ENCODE data around the gene EXOC3. TPM values are rescaled to one million over a fixed set of nuclear protein-coding genes. Genes with fewer than 3 reads are reported as not detected.

The EXOC3 gene
- total RNA-seq, 1 donor, result 31.8 TPM

GRCh38 chr5:510521-510920, 67.5 kb downstream of the EXOC3 start:
- Histone ChIP-seq H3K27me3 (ENCODE audit: insufficient read depth, low read length) (no peaks in the 10 kb centered on the region), H3K4me3 (ENCODE audit: low read length) (no peak overlapping the region), H3K9me3 (ENCODE audit: low read depth, low read length) (no peaks in the 10 kb centered on the region), H3K4me1 (ENCODE audit: insufficient read depth, low read length) (no peaks in the 10 kb centered on the region)

DNA sequence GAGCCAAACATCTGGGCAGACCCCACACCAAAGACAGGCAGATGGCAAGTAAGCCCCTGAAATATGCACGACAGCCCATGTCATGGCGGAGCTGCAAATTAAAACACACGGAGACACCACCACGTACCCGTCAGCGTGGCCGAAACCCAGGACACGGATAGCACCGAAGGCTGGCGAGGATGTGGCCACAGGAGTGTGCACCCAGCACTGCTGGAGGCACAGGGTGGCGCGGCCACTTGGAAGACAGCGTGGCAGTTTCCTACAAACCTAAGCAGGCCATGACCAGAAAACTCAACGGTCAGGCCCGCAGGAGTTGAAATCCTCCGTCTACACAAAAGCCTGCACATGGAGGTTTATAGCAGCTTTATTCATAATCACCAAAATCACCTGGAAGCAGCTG, 68.5 kb downstream of the EXOC3 start:
- Histone ChIP-seq H3K4me3 (ENCODE audit: low read length) (no peak overlapping the region), H3K9me3 (ENCODE audit: low read depth, low read length) (no peaks in the 10 kb centered on the region), H3K27me3 (ENCODE audit: insufficient read depth, low read length) (no peaks in the 10 kb centered on the region), H3K4me1 (ENCODE audit: insufficient read depth, low read length) (no peaks in the 10 kb centered on the region)

- no peak overlapping the region for H3K4me3 ChIP-seq (ENCODE audit: low read length)
- no peaks in the 10 kb centered on the region for H3K27me3 ChIP-seq (ENCODE audit: insufficient read depth, low read length)
- no peaks in the 10 kb centered on the region for H3K9me3 ChIP-seq (ENCODE audit: low read depth, low read length)
- H3K4me1 ChIP-seq (ENCODE audit: insufficient read depth, low read length), result no peaks in the 10 kb centered on the region
These were observed 70.5 kb downstream of the EXOC3 start for GRCh38 chr5:513216-514100.

- Histone ChIP-seq H3K4me1 (ENCODE audit: insufficient read depth, low read length) (no peaks in the 10 kb centered on the region), H3K27me3 (ENCODE audit: insufficient read depth, low read length) (no peaks in the 10 kb centered on the region), H3K9me3 (ENCODE audit: low read depth, low read length) (no peaks in the 10 kb centered on the region), H3K4me3 (ENCODE audit: low read length) (no peak overlapping the region)
These were observed 71.1 kb downstream of the EXOC3 start for GRCh38 chr5:514101-514485.

GRCh38 chr5:514673-515072, 71.7 kb downstream of the EXOC3 start:
- no peak overlapping the region for H3K4me3 ChIP-seq (ENCODE audit: low read length)
- H3K27me3 ChIP-seq (ENCODE audit: insufficient read depth, low read length), result no peaks in the 10 kb centered on the region

GRCh38 chr5:515273-515836, 72.4 kb downstream of the EXOC3 start:
- H3K9me3 ChIP-seq (ENCODE audit: low read depth, low read length), result no peaks in the 10 kb centered on the region
- no peaks in the 10 kb centered on the region for H3K4me1 ChIP-seq (ENCODE audit: insufficient read depth, low read length)
- H3K27me3 ChIP-seq (ENCODE audit: insufficient read depth, low read length), result no peaks in the 10 kb centered on the region
- H3K4me3 ChIP-seq (ENCODE audit: low read length), result no peak overlapping the region

More at GRCh38 chr5:514673-515072, 71.7 kb downstream of the EXOC3 start:
- no peaks in the 10 kb centered on the region for H3K4me1 ChIP-seq (ENCODE audit: insufficient read depth, low read length)
- H3K9me3 ChIP-seq (ENCODE audit: low read depth, low read length), result no peaks in the 10 kb centered on the region

DNA sequence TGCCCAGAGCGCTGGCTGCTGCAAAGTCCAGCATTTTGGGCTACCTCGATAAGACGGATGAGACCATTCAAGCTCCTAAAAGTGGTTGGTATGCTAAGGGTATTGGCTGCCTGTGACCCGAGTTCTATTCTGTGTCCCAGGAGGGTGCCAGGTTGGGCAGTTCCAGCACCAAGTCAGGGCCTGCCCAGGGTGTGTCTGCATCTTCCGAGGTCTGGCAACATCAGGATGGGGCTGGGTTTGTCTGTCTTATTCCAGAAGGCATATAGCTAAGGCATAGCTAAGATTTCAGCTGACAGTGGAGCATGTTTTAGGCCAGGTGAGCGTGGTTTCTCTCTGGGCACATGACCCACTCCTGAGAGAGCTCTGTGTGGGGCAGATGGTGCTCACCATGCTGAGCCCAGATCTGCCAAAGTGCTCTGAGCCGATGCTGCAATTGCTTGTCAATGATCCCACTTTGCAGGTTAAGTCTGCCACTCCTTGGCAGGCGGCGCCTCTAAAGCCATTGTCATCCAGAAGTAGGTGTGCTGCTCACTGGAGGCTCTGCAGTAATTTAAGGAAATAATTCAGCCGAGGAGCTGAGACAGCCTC, 73.5 kb downstream of the EXOC3 start:
- H3K9me3 ChIP-seq (ENCODE audit: low read depth, low read length), result no peaks in the 10 kb centered on the region
- no peaks in the 10 kb centered on the region for H3K4me1 ChIP-seq (ENCODE audit: insufficient read depth, low read length)
- H3K4me3 ChIP-seq (ENCODE audit: low read length), result no peak overlapping the region
- H3K27me3 ChIP-seq (ENCODE audit: insufficient read depth, low read length), result no peaks in the 10 kb centered on the region

Other genes starting within 250 kb of the EXOC3 start
- gene CCDC127, start 225.0 kb upstream of the EXOC3 start, total RNA-seq, result 1.4 TPM
- gene SDHA, start 224.9 kb upstream of the EXOC3 start, total RNA-seq, result 186 TPM
- 26.9 TPM for gene PDCD6, start 171.5 kb upstream of the EXOC3 start, total RNA-seq
- 0.31 TPM for gene AHRR, start 121.5 kb upstream of the EXOC3 start, total RNA-seq
- gene SLC9A3, start 81.3 kb downstream of the EXOC3 start, total RNA-seq, result 1.8 TPM
- gene CEP72, start 169.2 kb downstream of the EXOC3 start, total RNA-seq, result 3.5 TPM

Data from mononuclear cell (primary cell).